K562 (cell line): Measurements from ENCODE around the gene AFG1L. TPM values are rescaled to one million over a fixed set of nuclear protein-coding genes. Genes with fewer than 3 reads are reported as not detected.

ENCODE experiments used
- ATAC-seq: fragments of 200-7000 bp; cut with Tn5 transposase; 3 replicates; pipeline ENCODE4 v1.9.1; 2020; ENCODE audit warnings: moderate library complexity
- BruUV-seq: library from RNA; stranded (reverse); fragments of 400-500 nt; replicated peaks from 2 replicates; lab custom pipeline; 2021; lab: Mats Ljungman, UMichigan
- CTCF ChIA-PET: fragments of 300-600 bp; formaldehyde crosslinking; extraction: SDS; loops from one replicate; lab custom pipeline; 2021; ENCODE audit warnings: low intra/inter-chr PET ratio; lab: Yijun Ruan, JAX
- POLR2A ChIA-PET: fragments of 300-600, 350-650 bp; sonication (Branson Sonifier 250); formaldehyde crosslinking; extraction: SDS; loops from one replicate; lab custom pipeline; 2021; ENCODE audit warnings: antibody characterized with exemption, inconsistent platforms; lab: Yijun Ruan, JAX
- DNase-seq, 4 experiments: peaks; one replicate each; pipeline versions ENCODE4 v3.0.0 to v3.0.0-alpha.2; 2011 to 2018; ENCODE audit warnings: low spot score in 3 of 4, mixed read lengths in 3 of 4; ENCODE audit errors: extremely low read depth in 1 of 4
- FAIRE-seq: peaks from 2 replicates; lab custom pipeline; 2011; peaks lifted over from hg19 to GRCh38; lab: Jason Lieb, UNC
- H2AFZ ChIP-seq: 2 replicates; pipeline ENCODE4 v1.6.0; 2011; ENCODE audit warnings: low read depth, low read length, control low read depth, inconsistent platforms
- H3K27ac ChIP-seq: fragments of 200-600 bp; 3 replicates; pipeline ENCODE4 v1.8.0; 2011; ENCODE audit warnings: low read depth, mild to moderate bottlenecking, control low read depth, inconsistent platforms, low read length, moderate library complexity, mixed read lengths; ENCODE audit errors: extremely low read depth
- H3K27me3 ChIP-seq, 2 experiments: fragments of 300-600 bp in 1 of 2; 2 replicates in 1 of 2; 3 replicates in 1 of 2; pipeline versions ENCODE4 v1.6.0 to v1.8.0; 2011; ENCODE audit warnings: inconsistent platforms in 2 of 2, low read length in 2 of 2, mild to moderate bottlenecking in 1 of 2, mixed read lengths in 1 of 2, moderate library complexity in 1 of 2; ENCODE audit not compliant: control insufficient read depth in 2 of 2, insufficient read depth in 2 of 2
- H3K36me3 ChIP-seq: fragments of 300-600 bp; 3 replicates; pipeline ENCODE4 v1.8.0; 2011; ENCODE audit warnings: mild to moderate bottlenecking, low read length, inconsistent platforms; ENCODE audit not compliant: control insufficient read depth, insufficient read depth
- H3K4me1 ChIP-seq, 2 experiments: fragments of 200-600 bp in 1 of 2; replicated peaks in 1 of 2; 2 replicates in 1 of 2; 3 replicates in 1 of 2; pipeline versions ENCODE4 v1.5.1 to v1.8.0; 2011; ENCODE audit warnings: inconsistent platforms in 2 of 2, low read length in 2 of 2, mild to moderate bottlenecking in 1 of 2, mixed read lengths in 1 of 2, moderate library complexity in 1 of 2; ENCODE audit not compliant: control insufficient read depth in 2 of 2, insufficient read depth in 2 of 2
- H3K4me2 ChIP-seq: 2 replicates; pipeline ENCODE4 v1.6.1; 2011; ENCODE audit warnings: low read length, control low read depth, inconsistent platforms, mixed read lengths; ENCODE audit not compliant: insufficient read depth
- H3K4me3 ChIP-seq: fragments of 200-600 bp; sonication (generic), shearing (Covaris generic); 2 replicates; pipeline ENCODE4 v1.5.1; 2016; ENCODE audit warnings: control low read depth, inconsistent platforms
- H3K79me2 ChIP-seq: fragments of 200-600 bp; 3 replicates; pipeline ENCODE4 v1.8.0; 2011; ENCODE audit warnings: low read length, inconsistent platforms; ENCODE audit not compliant: control insufficient read depth, insufficient read depth
- H3K9ac ChIP-seq, 2 experiments: 2 replicates each; pipeline versions ENCODE4 v1.6.0 to v1.6.1; 2011; ENCODE audit warnings: low read depth in 2 of 2, low read length in 2 of 2, control low read depth in 1 of 2, inconsistent platforms in 1 of 2, mild to moderate bottlenecking in 1 of 2, mixed read lengths in 1 of 2; ENCODE audit not compliant: insufficient read depth in 1 of 2
- H3K9me1 ChIP-seq: one replicate; pipeline ENCODE4 v1.6.0; 2011; ENCODE audit warnings: inconsistent platforms, mild to moderate bottlenecking, low read length, moderate library complexity; ENCODE audit not compliant: control insufficient read depth, insufficient read depth
- H3K9me3 ChIP-seq: replicated peaks from 2 replicates; pipeline ENCODE4 v1.5.1; 2011; ENCODE audit warnings: low read depth, low read length, inconsistent platforms; ENCODE audit not compliant: control insufficient read depth, insufficient read depth
- H4K20me1 ChIP-seq: replicated peaks from 2 replicates; pipeline ENCODE4 v1.6.1; 2011; ENCODE audit warnings: low read length, inconsistent platforms, mixed read lengths; ENCODE audit not compliant: control insufficient read depth, insufficient read depth
- ARHGAP35 ChIP-seq: fragments of 450-650 bp; IDR thresholded peaks from 2 replicates; pipeline ENCODE4 v1.6.1; 2018; ENCODE audit not compliant: partially characterized antibody
- ARID1B ChIP-seq: fragments of 450-650 bp; IDR thresholded peaks from 2 replicates; pipeline ENCODE4 v1.6.1; 2016; ENCODE audit warnings: antibody characterized with exemption, mild to moderate bottlenecking, inconsistent platforms
- ATF7 ChIP-seq: fragments of 450-650 bp; IDR thresholded peaks from 2 replicates; pipeline ENCODE4 v1.7.1; 2014; ENCODE audit warnings: mild to moderate bottlenecking, moderate library complexity
- BCL6 ChIP-seq: fragments of 250-450 bp; sonication (Bioruptor Pico); IDR thresholded peaks from 2 replicates; pipeline ENCODE4 v1.4.0; 2020
- BHLHE40 ChIP-seq: IDR thresholded peaks from 2 replicates; pipeline ENCODE4 v1.6.1; 2011; ENCODE audit warnings: low read length, improper control_type of control experiment
- CREB3L1 ChIP-seq: fragments of 450-650 bp; IDR thresholded peaks from 2 replicates; pipeline ENCODE4 v1.6.1; 2014; ENCODE audit warnings: low read depth, mild to moderate bottlenecking, moderate library complexity, borderline replicate concordance
- CSDE1 ChIP-seq, 2 experiments: fragments of 450-650 bp; IDR thresholded peaks; 2 replicates each; pipeline ENCODE4 v1.6.1; 2016; ENCODE audit warnings: mild to moderate bottlenecking in 1 of 2
- FOXM1 ChIP-seq, 2 experiments: fragments of 450-650 bp in 1 of 2; sonication (generic) in 1 of 2; formaldehyde crosslinking in 1 of 2; IDR thresholded peaks; 2 replicates each; pipeline versions ENCODE4 v1.6.1 to v1.9.0; 2017 to 2022; ENCODE audit warnings: low read depth in 2 of 2, mild to moderate bottlenecking in 2 of 2, missing genetic modification reagents in 1 of 2, moderate library complexity in 1 of 2
- FOXP1 ChIP-seq: sonication (generic); formaldehyde crosslinking; IDR thresholded peaks from 2 replicates; pipeline ENCODE4 v1.8.0; 2022; ENCODE audit warnings: mild to moderate bottlenecking, missing genetic modification reagents
- GATAD2A ChIP-seq: fragments of 450-650 bp; IDR thresholded peaks from 2 replicates; pipeline ENCODE4 v1.6.1; 2017
- HES1 ChIP-seq: fragments of 450-650 bp; IDR thresholded peaks from 2 replicates; pipeline ENCODE4 v1.6.1; 2016; ENCODE audit warnings: low read depth, mild to moderate bottlenecking, moderate library complexity
- HSF4 ChIP-seq: fragments of 250-450 bp; sonication (Bioruptor Pico); IDR thresholded peaks from 2 replicates; pipeline ENCODE4 v2.1.2; 2022; ENCODE audit warnings: mild to moderate bottlenecking, moderate library complexity, borderline replicate concordance
- KDM5B ChIP-seq: fragments of 200-600 bp; sonication (generic); IDR thresholded peaks from 2 replicates; pipeline ENCODE4 v1.6.1; 2012; ENCODE audit warnings: low read depth, mild to moderate bottlenecking, moderate library complexity, low read length, control low read depth, inconsistent platforms; ENCODE audit not compliant: insufficient replicate concordance
- MTF1 ChIP-seq: fragments of 250-450 bp; sonication (Bioruptor Pico); IDR thresholded peaks from 2 replicates; pipeline ENCODE4 v1.9.0; 2021; ENCODE audit warnings: moderate library complexity, mild to moderate bottlenecking, inconsistent platforms, borderline replicate concordance
- PTBP1 ChIP-seq: fragments of 200-400 bp; formaldehyde crosslinking; IDR thresholded peaks from 2 replicates; pipeline ENCODE4 v1.6.1; 2017; ENCODE audit warnings: low read depth, low read length
- RNF219 ChIP-seq: fragments of 250-450 bp; sonication (Bioruptor Pico); IDR thresholded peaks from 2 replicates; pipeline ENCODE4 v1.5.0; 2022; ENCODE audit warnings: mild to moderate bottlenecking
- STAT5A ChIP-seq: IDR thresholded peaks from 2 replicates; pipeline ENCODE4 v1.6.1; 2012; ENCODE audit warnings: low read length, inconsistent platforms, borderline replicate concordance
- ZBTB26 ChIP-seq: fragments of 450-650 bp; formaldehyde crosslinking; IDR thresholded peaks from 2 replicates; pipeline ENCODE4 v1.4.0; 2022; ENCODE audit warnings: missing genetic modification characterization
- ZNF699 ChIP-seq: fragments of 250-450 bp; sonication (Bioruptor Pico); IDR thresholded peaks from 2 replicates; pipeline ENCODE4 v1.8.0; 2021; ENCODE audit warnings: mild to moderate bottlenecking, moderate library complexity; ENCODE audit not compliant: insufficient replicate concordance
- WGBS: fragments of 100-300 bp; shearing (Covaris generic); methylation state at CpG from one replicate; pipeline ENCODE4 v1.1.6; 2016; ENCODE audit warnings: low coverage, mixed read lengths; ENCODE audit not compliant: insufficient coverage; ENCODE audit errors: missing lambda C conversion rate; 5-methylcytosine and 5-hydroxymethylcytosine counted together
- in situ Hi-C: fragments of 300-500 bp; cut with MboI; formaldehyde crosslinking; loops from 4 replicates; pipeline ENCODE4 v1.15.0; 2018; ENCODE audit warnings: inconsistent platforms, mixed read lengths
- intact Hi-C: fragments of 100-400 bp; cut with micrococcal nuclease; formaldehyde crosslinking; loops from 2 replicates; pipeline ENCODE4 v1.14.2; 2022
- polyA plus RNA-seq, 8 experiments: library from polyadenylated mRNA; depleted of rRNA in 4 of 8; stranded (reverse) in 5 of 8; unstranded in 3 of 8; fragments of >200 nt; fragmentation: Nextera tagmentation in 2 of 8; fragmentation: Illumina TruSeq in 1 of 8; extraction: Ambion mirVana in 2 of 8; extraction: Trizol in 1 of 8; gene quantifications; 2 replicates each; pipeline versions ENCODE4 v1.2.1 to v1.2.3, GENCODE V29; 2011 to 2014; ENCODE audit warnings: inconsistent platforms in 1 of 8, missing spikeins in 1 of 8
- total RNA-seq, 7 experiments: library from RNA; depleted of rRNA in 6 of 7; stranded (reverse); fragments of >200 nt in 6 of 7; fragmentation: Illumina TruSeq in 2 of 7; extraction: Trizol in 2 of 7; gene quantifications; 2 replicates each; pipeline versions ENCODE4 v1.2.1 to v1.2.3, GENCODE V29; 2011 to 2021; ENCODE audit warnings: low replicate concordance in 1 of 7

Gene AFG1L
- total and polyA plus RNA-seq, 9 of the 15 experiments (the other 6 are each of a cell fraction or from before 2014, with no cell fraction given): 2.2 to 15.5 (median 5.8) TPM

- H3K27ac ChIP-seq: no peak overlapping the region
- ATAC-seq: no peak
- H4K20me1 ChIP-seq: peaks cover 22% of the 10 kb centered on the region
- peaks cover 19% of the 10 kb centered on the region; the same call in 2 of the 3 replicates for H3K36me3 ChIP-seq
- no peak overlapping the region for H2AFZ ChIP-seq
- H3K4me1 ChIP-seq: peaks cover 33 to 35% of the 10 kb centered on the region in 2 experiments
- 62% methylated on average over 3 of the region's 3 CpGs for WGBS
- no TSS peak for BruUV-seq
- no peaks in the 10 kb centered on the region for H3K27me3 ChIP-seq
- no peak for FAIRE-seq
- no peak overlapping the region for H3K4me2 ChIP-seq
- peaks cover 40% of the 10 kb centered on the region for H3K79me2 ChIP-seq
- intact Hi-C loops: loop anchor here (5.0 kb wide), 2 partner anchors 68 to 218 kb away; no protein-coding TSS in a partner anchor
- in situ Hi-C loops: no loop called here
- no peak overlapping the region for H3K9ac ChIP-seq
- H3K9me1 ChIP-seq: no peaks in the 10 kb centered on the region
- no peaks in the 10 kb centered on the region for H3K9me3 ChIP-seq
- ChIA-PET POLR2A (interaction anchor here (0.6 kb wide), 1 partner anchor 303 kb away, joined by 3 read pairs; no protein-coding TSS in a partner anchor), CTCF (no interaction called here)
- no peak for DNase-seq
- no peak overlapping the region for H3K4me3 ChIP-seq
- no peak for TF ChIP-seq FOXM1 (IDR thresholded peaks at IDR 0.05; ENCODE audit: low read depth)
- TF ChIP-seq FOXM1 (CRISPR knock-in tag; IDR thresholded peaks at IDR 0.05; ENCODE audit: low read depth): no peak
- TF ChIP-seq CSDE1 (IDR thresholded peaks at IDR 0.05): no peak
- TF ChIP-seq ZNF699 (CRISPR knock-in tag): no peak
- TF ChIP-seq BCL6: no peak
- no peak for TF ChIP-seq GATAD2A
- TF ChIP-seq RNF219: no peak
- no peak for TF ChIP-seq HSF4 (CRISPR knock-in tag)
- TF ChIP-seq STAT5A: no peak
- TF ChIP-seq MTF1 (CRISPR knock-in tag): no peak
- TF ChIP-seq FOXP1 (CRISPR knock-in tag): no peak
- TF ChIP-seq CREB3L1: no peak
- no peak for TF ChIP-seq HES1
- TF ChIP-seq ATF7: no peak
- TF ChIP-seq ARID1B: no peak
- TF ChIP-seq ZBTB26: no peak
- TF ChIP-seq BHLHE40: no peak
- no peak for TF ChIP-seq KDM5B
- no peak for TF ChIP-seq ARHGAP35
- no peak for TF ChIP-seq PTBP1
These were observed 269.3 kb downstream of the AFG1L start for GRCh38 chr6:108564178-108564577.
